Dedifferentiated amniotic fluid mesenchymal stem cell (primary cell): ENCODE results near the gene EPM2AIP1.
"Not testable (repeated sequence)": the region's sequence is repeated elsewhere in the genome, so short reads cannot be mapped to it uniquely, and the experiment has no call there.

Experiments used
- DNase-seq: peaks from one replicate; pipeline ENCODE4 v3.0.0-alpha.2; 2016; ENCODE audit errors: extremely low spot score

EPM2AIP1 gene

GRCh38 chr3:36954452-36955134, 38.3 kb downstream of the EPM2AIP1 start:
- no peak for DNase-seq

GRCh38 chr3:36947814-36948213, 45.1 kb downstream of the EPM2AIP1 start:
- not testable (repeated sequence) for DNase-seq

GRCh38 chr3:36945333-36945980, 47.5 kb downstream of the EPM2AIP1 start:
- no peak for DNase-seq

- DNase-seq: peak; percentile 15
These were observed 48.2 kb downstream of the EPM2AIP1 start, which contains the start of gene TRANK1 for GRCh38 chr3:36944641-36945270. Gene TRANK1, minus strand, starts transcription at chr3:36945054. Its CDS starts 245 bp downstream, at chr3:36944809.

- peak; percentile 38 for DNase-seq
These were observed 48.8 kb downstream of the EPM2AIP1 start for GRCh38 chr3:36944012-36944640.

- DNase-seq: no peak
These were observed 49.3 kb downstream of the EPM2AIP1 start for GRCh38 chr3:36943601-36944000.

- DNase-seq: no peak
These were observed 50.2 kb downstream of the EPM2AIP1 start for GRCh38 chr3:36942638-36943248.

GRCh38 chr3:36941658-36942057, 51.3 kb downstream of the EPM2AIP1 start:
- no peak for DNase-seq

GRCh38 chr3:36941162-36941561, 51.8 kb downstream of the EPM2AIP1 start:
- no peak for DNase-seq

- DNase-seq: no peak
These were observed 55.4 kb downstream of the EPM2AIP1 start for GRCh38 chr3:36937492-36937891.
